IMR-90 (cell line): ENCODE results near the gene SLX9.

Experiments
- CTCF ChIP-seq: conservative IDR thresholded peaks from 2 replicates; pipeline ENCODE4 v1.5.1; 2012; ENCODE audit warnings: mild to moderate bottlenecking, low read depth, low read length, improper control_type of control experiment
- FOS ChIP-seq: fragments of 150-350 bp; IDR thresholded peaks from 2 replicates; pipeline ENCODE4 v1.6.1; 2016; ENCODE audit warnings: low read depth, low read length
- MAZ ChIP-seq: IDR thresholded peaks from 2 replicates; pipeline ENCODE4 v1.6.1; 2012; ENCODE audit warnings: low read depth, mild to moderate bottlenecking, low read length, improper control_type of control experiment, moderate library complexity, borderline replicate concordance
- POLR2A ChIP-seq: IDR thresholded peaks from 2 replicates; pipeline ENCODE4 v1.6.1; 2012; ENCODE audit warnings: mild to moderate bottlenecking, low read depth, low read length
- SMC3 ChIP-seq: fragments of 150-350 bp; IDR thresholded peaks from 2 replicates; pipeline ENCODE4 v1.6.1; 2016; ENCODE audit warnings: low read depth, mild to moderate bottlenecking, antibody characterized with exemption, low read length, moderate library complexity

- no peak for TF ChIP-seq CTCF
- no peak for TF ChIP-seq SMC3
- TF ChIP-seq POLR2A: no peak
- TF ChIP-seq FOS: no peak
- TF ChIP-seq MAZ: no peak
Measured at GRCh38 chr21:44985441-44986401, 45.9 kb downstream of the SLX9 start.
